Panc1 (cell line): ENCODE results near the gene GAP43.

ENCODE experiments used
- POLR2AphosphoS5 ChIP-seq: IDR thresholded peaks from 2 replicates; pipeline ENCODE4 v1.6.1; 2012; ENCODE audit warnings: mild to moderate bottlenecking, low read depth, low read length, moderate library complexity
- TF ChIP-seq, protein P1 (sequence below): fragments of 450-650 bp; IDR thresholded peaks from 2 replicates; pipeline ENCODE4 v1.5.1; 2017; ENCODE audit warnings: mild to moderate bottlenecking

DNA sequence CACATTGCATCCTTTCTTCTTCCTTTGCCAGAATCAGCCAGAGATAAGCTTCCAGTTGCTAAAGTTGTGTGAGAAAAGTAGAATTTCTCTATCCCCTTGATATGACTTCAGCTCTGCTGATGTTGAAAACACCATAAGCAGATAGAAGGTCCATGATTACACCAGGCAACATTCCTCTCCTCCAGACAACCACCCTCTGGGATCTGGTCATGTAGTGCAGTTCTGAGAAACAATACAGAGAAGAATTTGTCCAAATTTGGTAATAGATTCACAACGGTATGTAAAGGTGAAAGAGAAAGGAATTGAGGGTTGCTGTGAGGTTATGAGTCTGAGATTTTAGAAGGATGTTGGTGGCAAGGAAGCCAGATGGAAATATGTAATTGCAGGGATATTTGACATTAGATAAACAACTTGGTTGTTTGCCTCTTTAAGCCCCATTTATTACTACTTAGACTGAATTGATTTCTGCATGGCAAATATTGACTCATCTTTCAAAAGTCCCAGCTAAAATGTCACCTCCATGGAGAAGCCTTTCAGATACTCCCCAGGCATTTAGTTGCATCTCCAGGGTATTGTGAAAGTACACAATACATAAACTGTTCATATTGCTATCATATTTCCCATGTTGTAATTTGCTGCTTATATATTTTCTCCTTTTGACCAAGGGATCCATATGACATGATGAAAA lies 134.9 kb downstream of the GAP43 start:
- TF ChIP-seq, protein P1, sequence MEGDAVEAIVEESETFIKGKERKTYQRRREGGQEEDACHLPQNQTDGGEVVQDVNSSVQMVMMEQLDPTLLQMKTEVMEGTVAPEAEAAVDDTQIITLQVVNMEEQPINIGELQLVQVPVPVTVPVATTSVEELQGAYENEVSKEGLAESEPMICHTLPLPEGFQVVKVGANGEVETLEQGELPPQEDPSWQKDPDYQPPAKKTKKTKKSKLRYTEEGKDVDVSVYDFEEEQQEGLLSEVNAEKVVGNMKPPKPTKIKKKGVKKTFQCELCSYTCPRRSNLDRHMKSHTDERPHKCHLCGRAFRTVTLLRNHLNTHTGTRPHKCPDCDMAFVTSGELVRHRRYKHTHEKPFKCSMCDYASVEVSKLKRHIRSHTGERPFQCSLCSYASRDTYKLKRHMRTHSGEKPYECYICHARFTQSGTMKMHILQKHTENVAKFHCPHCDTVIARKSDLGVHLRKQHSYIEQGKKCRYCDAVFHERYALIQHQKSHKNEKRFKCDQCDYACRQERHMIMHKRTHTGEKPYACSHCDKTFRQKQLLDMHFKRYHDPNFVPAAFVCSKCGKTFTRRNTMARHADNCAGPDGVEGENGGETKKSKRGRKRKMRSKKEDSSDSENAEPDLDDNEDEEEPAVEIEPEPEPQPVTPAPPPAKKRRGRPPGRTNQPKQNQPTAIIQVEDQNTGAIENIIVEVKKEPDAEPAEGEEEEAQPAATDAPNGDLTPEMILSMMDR: no peak
- TF ChIP-seq POLR2AphosphoS5: no peak
